ENCODE results near the gene TMX1.
"Not testable (repeated sequence)": the region's sequence is repeated elsewhere in the genome, so short reads cannot be mapped to it uniquely, and the experiment has no call there.

TMX1 gene

GRCh38 chr14:51239813-51240803 lies at the start of gene TMX1:
Gene TMX1 (plus strand): TSS chr14:51240247. CDS start chr14:51240293, 46 bp downstream.
- DNase-seq, result peak; percentile 95

GRCh38 chr14:51201890-51202289 lies 38.2 kb upstream of the TMX1 start:
- DNase-seq, result no peak

GRCh38 chr14:51202914-51203665 lies 37.0 kb upstream of the TMX1 start:
- no peak for DNase-seq

- DNase-seq, result no peak
Observed at GRCh38 chr14:51203881-51204280, 36.2 kb upstream of the TMX1 start.

GRCh38 chr14:51205486-51205885 lies 34.6 kb upstream of the TMX1 start:
- no peak for DNase-seq

- DNase-seq, result no peak
Observed at GRCh38 chr14:51206462-51206861, 33.6 kb upstream of the TMX1 start.

GRCh38 chr14:51207621-51208020 lies 32.4 kb upstream of the TMX1 start:
- no peak for DNase-seq

- DNase-seq, result no peak
Observed at GRCh38 chr14:51208982-51209381, 31.1 kb upstream of the TMX1 start.

- DNase-seq, result no peak
Observed at GRCh38 chr14:51209457-51209856, 30.6 kb upstream of the TMX1 start.

GRCh38 chr14:51210594-51210993 lies 29.5 kb upstream of the TMX1 start:
- DNase-seq, result no peak

- no peak for DNase-seq
Observed at GRCh38 chr14:51211149-51211548, 28.9 kb upstream of the TMX1 start.

GRCh38 chr14:51216602-51217001 lies 23.4 kb upstream of the TMX1 start:
- DNase-seq, result no peak

GRCh38 chr14:51219473-51220448 lies 20.3 kb upstream of the TMX1 start:
- no peak for DNase-seq

- DNase-seq, result not testable (repeated sequence)
Observed at GRCh38 chr14:51223463-51223862, 16.6 kb upstream of the TMX1 start.

- no peak for DNase-seq
Observed at GRCh38 chr14:51224551-51224950, 15.5 kb upstream of the TMX1 start.

GRCh38 chr14:51225751-51226150 lies 14.3 kb upstream of the TMX1 start:
- DNase-seq, result no peak

- no peak for DNase-seq
Observed at GRCh38 chr14:51228391-51228790, 11.7 kb upstream of the TMX1 start.

- DNase-seq, result no peak
Observed at GRCh38 chr14:51228890-51229289, 11.2 kb upstream of the TMX1 start.

- DNase-seq, result peak; percentile 8
Observed at GRCh38 chr14:51236314-51236713, 3.7 kb upstream of the TMX1 start.

GRCh38 chr14:51240804-51241380 lies 845 bp downstream of the TMX1 start:
- DNase-seq, result no peak

- no peak for DNase-seq
Observed at GRCh38 chr14:51242545-51243490, 2.8 kb downstream of the TMX1 start.

All from NK-92 treated with Interleukin-12 subunit alpha and Interleukin-12 subunit beta, amount 100 ng/mL, for 24 hours (cell line).